Measurements from ENCODE around the gene BCS1L.

BCS1L gene

GRCh38 chr2:218662827-218663226 is 3.3 kb downstream of the BCS1L start:
- no peak for FAIRE-seq

- no peak for FAIRE-seq
These were observed 4.4 kb downstream of the BCS1L start for GRCh38 chr2:218663901-218664300.

- FAIRE-seq: no peak
These were observed 5.2 kb downstream of the BCS1L start for GRCh38 chr2:218664653-218665052.

- FAIRE-seq: no peak
These were observed 11.7 kb downstream of the BCS1L start for GRCh38 chr2:218671097-218671653.

GRCh38 chr2:218671654-218672566 is 12.4 kb downstream of the BCS1L start, which contains the start of the genes RNF25 and STK36:
RNF25 (minus strand) TSS chr2:218672002; CDS start chr2:218671970, 32 bp downstream.
STK36 (plus strand) TSS chr2:218672086; CDS start chr2:218672830, 744 bp downstream.
- FAIRE-seq: peak; percentile 74

- FAIRE-seq: no peak
These were observed 19.6 kb downstream of the BCS1L start for GRCh38 chr2:218679119-218679518.

- no peak for FAIRE-seq
These were observed 20.6 kb downstream of the BCS1L start for GRCh38 chr2:218680061-218680460.

- FAIRE-seq: peak; percentile 94
These were observed 28.0 kb downstream of the BCS1L start for GRCh38 chr2:218687400-218688060.

- no peak for FAIRE-seq
These were observed 31.8 kb downstream of the BCS1L start for GRCh38 chr2:218691234-218691633.

- no peak for FAIRE-seq
These were observed 35.1 kb downstream of the BCS1L start for GRCh38 chr2:218694405-218695145.

- no peak for FAIRE-seq
These were observed 39.4 kb downstream of the BCS1L start for GRCh38 chr2:218698885-218699284.

- FAIRE-seq: no peak
These were observed 42.3 kb downstream of the BCS1L start for GRCh38 chr2:218701806-218702205.

GRCh38 chr2:218703341-218703740 is 43.9 kb downstream of the BCS1L start:
- no peak for FAIRE-seq

GRCh38 chr2:218708086-218708485 is 48.6 kb downstream of the BCS1L start:
- FAIRE-seq: no peak

GRCh38 chr2:218709908-218710307 is 50.4 kb downstream of the BCS1L start:
- FAIRE-seq: no peak

- FAIRE-seq: no peak
These were observed 50.8 kb downstream of the BCS1L start for GRCh38 chr2:218710334-218710686.

GRCh38 chr2:218710687-218711549 is 51.4 kb downstream of the BCS1L start, which contains the start of gene TTLL4:
TTLL4 (plus strand) TSS chr2:218710835; CDS start chr2:218737677, 26,842 bp downstream.
- FAIRE-seq: peak; percentile 62

GRCh38 chr2:218711550-218711929 is 52.1 kb downstream of the BCS1L start:
- no peak for FAIRE-seq

Data from TTC549 (cell line).